GM12878 (cell line): Measurements from ENCODE around the gene ANKRD66. TPM values are rescaled to one million over a fixed set of nuclear protein-coding genes. Genes with fewer than 3 reads are reported as not detected.

Source experiments
- ATAC-seq: fragments of 200-7000 bp; cut with Tn5 transposase; 3 replicates; pipeline ENCODE4 v1.9.1; 2020; ENCODE audit warnings: mild to moderate bottlenecking, moderate library complexity
- BruUV-seq: library from RNA; stranded (reverse); fragments of 400-500 nt; replicated peaks from 2 replicates; lab custom pipeline; 2021; lab: Mats Ljungman, UMichigan
- CTCF ChIA-PET: fragments of 300-600 bp; sonication (Branson Sonifier 250); formaldehyde crosslinking; extraction: SDS; loops from one replicate; lab custom pipeline; 2021; ENCODE audit warnings: inconsistent platforms; lab: Yijun Ruan, JAX
- POLR2A ChIA-PET: fragments of 350-600 bp; formaldehyde crosslinking; extraction: SDS; loops from one replicate; lab custom pipeline; 2021; ENCODE audit warnings: inconsistent platforms; lab: Charles Lee
- RAD21 ChIA-PET: fragments of 300-600 bp; sonication (Branson Sonifier 250); formaldehyde crosslinking; loops from one replicate; lab custom pipeline; 2023; ENCODE audit warnings: antibody characterized with exemption; ENCODE audit not compliant: unreplicated experiment; lab: Charles Lee
- SMC1A ChIA-PET: fragments of 300-600 bp; sonication (Branson Sonifier 250); formaldehyde crosslinking; loops from one replicate; lab custom pipeline; 2023; ENCODE audit not compliant: unreplicated experiment, uncharacterized antibody; lab: Charles Lee
- DNase-seq: peaks from one replicate; pipeline ENCODE4 v3.0.0-alpha.2; 2011; ENCODE audit warnings: low read depth, low spot score
- FAIRE-seq: peaks from 3 replicates; lab custom pipeline; 2011; peaks lifted over from hg19 to GRCh38; lab: Jason Lieb, UNC
- H2AFZ ChIP-seq: 2 replicates; pipeline ENCODE4 v1.6.0; 2011; ENCODE audit warnings: low read depth, low read length, control low read depth; ENCODE audit not compliant: control insufficient read depth
- H3K27ac ChIP-seq: 2 replicates; pipeline ENCODE4 v1.5.1; 2011; ENCODE audit warnings: control low read depth; ENCODE audit not compliant: control insufficient read depth, insufficient read depth
- H3K27me3 ChIP-seq, 2 experiments: replicated peaks in 1 of 2; 2 replicates each; pipeline versions ENCODE4 v1.6.0 to v1.6.1; 2011; ENCODE audit warnings: low read length in 1 of 2; ENCODE audit not compliant: control insufficient read depth in 2 of 2, insufficient read depth in 2 of 2
- H3K36me3 ChIP-seq, 2 experiments: 2 replicates each; pipeline ENCODE4 v1.5.1; 2011; ENCODE audit warnings: low read length in 1 of 2; ENCODE audit not compliant: control insufficient read depth in 2 of 2, insufficient read depth in 2 of 2
- H3K4me1 ChIP-seq: 2 replicates; pipeline ENCODE4 v1.6.1; 2011; ENCODE audit warnings: mild to moderate bottlenecking, low read length, moderate library complexity, mixed read lengths; ENCODE audit not compliant: control insufficient read depth, insufficient read depth
- H3K4me2 ChIP-seq: 2 replicates; pipeline ENCODE4 v1.6.0; 2011; ENCODE audit warnings: control low read depth; ENCODE audit not compliant: control insufficient read depth, insufficient read depth
- H3K4me3 ChIP-seq: fragments of 200-600 bp; sonication (generic); 2 replicates; pipeline ENCODE4 v1.5.1; 2016
- H3K79me2 ChIP-seq: 2 replicates; pipeline ENCODE4 v1.6.0; 2011; ENCODE audit warnings: low read length; ENCODE audit not compliant: control insufficient read depth, insufficient read depth
- H3K9ac ChIP-seq: 2 replicates; pipeline ENCODE4 v1.8.0; 2011; ENCODE audit warnings: low read length, control low read depth, mixed read lengths; ENCODE audit not compliant: control insufficient read depth, insufficient read depth
- H3K9me3 ChIP-seq: replicated peaks from 3 replicates; pipeline ENCODE4 v1.5.1; 2011; ENCODE audit warnings: mild to moderate bottlenecking, low read length; ENCODE audit not compliant: control insufficient read depth, insufficient read depth
- H4K20me1 ChIP-seq: 2 replicates; pipeline ENCODE4 v1.6.0; 2011; ENCODE audit not compliant: control insufficient read depth, insufficient read depth
- CBFB ChIP-seq: IDR thresholded peaks from 2 replicates; pipeline ENCODE4 v1.6.1; 2016; ENCODE audit warnings: antibody characterized with exemption, low read depth
- CUX1 ChIP-seq: IDR thresholded peaks from 2 replicates; pipeline ENCODE4 v1.6.1; 2012; ENCODE audit warnings: improper control_type of control experiment, low read depth, low read length; ENCODE audit not compliant: insufficient replicate concordance
- KDM1A ChIP-seq: fragments of 200-600 bp; sonication (generic); IDR thresholded peaks from 2 replicates; pipeline ENCODE4 v1.6.1; 2016; ENCODE audit warnings: borderline replicate concordance
- MTA2 ChIP-seq: fragments of 450-650 bp; IDR thresholded peaks from 2 replicates; pipeline ENCODE4 v1.6.1; 2016; ENCODE audit warnings: low read depth, mild to moderate bottlenecking, moderate library complexity
- RCOR1 ChIP-seq: conservative IDR thresholded peaks from 2 replicates; pipeline ENCODE4 v1.6.1; 2012; ENCODE audit warnings: low read depth, low read length, improper control_type of control experiment
- TCF12 ChIP-seq: IDR thresholded peaks from 2 replicates; pipeline ENCODE4 v1.6.1; 2011; ENCODE audit warnings: low read depth, mild to moderate bottlenecking, low read length
- ZBTB33 ChIP-seq: fragments of 450-650 bp; IDR thresholded peaks from 2 replicates; pipeline ENCODE4 v1.6.1; 2017; ENCODE audit warnings: mild to moderate bottlenecking
- ZNF687 ChIP-seq: fragments of 450-650 bp; IDR thresholded peaks from 2 replicates; pipeline ENCODE4 v1.6.1; 2017; ENCODE audit warnings: mild to moderate bottlenecking, moderate library complexity
- WGBS: methylation state at CpG from one replicate; pipeline ENCODE4 v1.1.6; 2016; ENCODE audit warnings: low lambda C conversion rate; ENCODE audit not compliant: insufficient replicate concordance, insufficient coverage; ENCODE audit errors: missing lambda C conversion rate; 5-methylcytosine and 5-hydroxymethylcytosine counted together
- in situ Hi-C: fragments of 300-500 bp; cut with MboI; formaldehyde crosslinking; loops from 9 replicates; pipeline ENCODE4 v1.14.3; 2018; ENCODE audit warnings: mixed read lengths
- intact Hi-C: fragments of 100-400 bp; cut with micrococcal nuclease; formaldehyde crosslinking; loops from one replicate; pipeline ENCODE4 v1.14.2; 2022; ENCODE audit not compliant: unreplicated experiment
- polyA plus RNA-seq, 11 experiments: library from polyadenylated mRNA; depleted of rRNA in 4 of 11; unstranded in 6 of 11; stranded (reverse) in 5 of 11; fragments of >200 nt; fragmentation: Nextera tagmentation in 4 of 11; fragmentation: Illumina TruSeq in 1 of 11; extraction: Ambion mirVana in 4 of 11; extraction: Trizol in 1 of 11; gene quantifications; 1 replicate in 1 of 11; 2 replicates in 10 of 11; pipeline versions ENCODE4 v1.2.1 to v1.2.3, GENCODE V29; 2011 to 2016; ENCODE audit warnings: inconsistent platforms in 2 of 11, missing spikeins in 2 of 11, low read depth in 1 of 11
- total RNA-seq, 4 experiments: library from RNA; depleted of rRNA in 3 of 4; stranded (reverse); fragments of >200 nt in 3 of 4; fragmentation: Illumina TruSeq in 1 of 4; extraction: Trizol in 1 of 4; gene quantifications; 2 replicates each; pipeline versions ENCODE4 v1.2.1 to v1.2.3, GENCODE V29; 2013 to 2021

Gene ANKRD66
- total and polyA plus RNA-seq, 10 of the 15 experiments (the other 5 are each of a cell fraction or from before 2014, with no cell fraction given) = not detected

GRCh38 chr6:46758960-46759753 lies 12.4 kb downstream of the ANKRD66 start:
- CTCF ChIA-PET = no interaction called here
- Histone ChIP-seq H3K36me3 (no peaks in the 10 kb centered on the region), H3K79me2 (no peaks in the 10 kb centered on the region), H3K4me1 (no peaks in the 10 kb centered on the region), H4K20me1 (no peaks in the 10 kb centered on the region), H3K9me3 (no peaks in the 10 kb centered on the region), H3K27ac (no peak overlapping the region), H2AFZ (no peak overlapping the region), H3K9ac (no peak overlapping the region), H3K27me3 (no peaks in the 10 kb centered on the region), H3K4me3 (no peak overlapping the region), H3K4me2 (no peak overlapping the region)
- no peak for FAIRE-seq
- no peak for DNase-seq
- intact Hi-C loops = no loop called here
- POLR2A ChIA-PET = no interaction called here
- no peak for ATAC-seq
- BruUV-seq = no TSS peak
- WGBS = 38% methylated on average over 4 of the region's 4 CpGs
- SMC1A ChIA-PET = no interaction called here
- in situ Hi-C loops = no loop called here
- RAD21 ChIA-PET = no interaction called here
- TF ChIP-seq CUX1 = no peak
- no peak for TF ChIP-seq TCF12
- TF ChIP-seq KDM1A = no peak
- TF ChIP-seq MTA2 = no peak
- no peak for TF ChIP-seq CBFB
- no peak for TF ChIP-seq ZBTB33
- TF ChIP-seq RCOR1 = no peak
- TF ChIP-seq ZNF687 = no peak
